SHP77 (cell line): Measurements from ENCODE around the gene MROH9.

Experiments
- DNase-seq, 2 experiments: peaks; one replicate each; lab custom pipeline; 2025; lab: John Stamatoyannopoulos, UW

MROH9 gene

DNA sequence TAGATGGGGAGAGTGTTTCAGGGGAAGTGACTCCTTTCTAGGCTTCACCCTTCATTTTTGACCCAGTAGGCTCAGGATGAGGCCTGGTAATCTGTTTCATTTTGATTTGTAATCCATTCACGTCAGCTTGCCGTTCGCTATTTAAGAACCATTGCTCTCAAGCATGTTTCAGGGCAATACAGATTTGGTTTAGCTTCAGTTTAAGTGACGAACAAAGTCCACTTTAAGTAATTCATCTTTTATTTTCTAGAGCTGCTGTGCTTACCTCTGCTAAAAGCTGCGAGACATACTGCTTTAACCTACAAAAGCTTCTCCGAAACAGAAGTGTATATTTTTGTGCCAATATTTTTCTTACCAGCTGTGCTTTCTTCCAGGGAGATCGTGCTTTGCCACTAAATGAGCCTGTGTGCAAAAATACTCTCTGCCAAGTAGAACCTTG lies 146.4 kb downstream of the MROH9 start:
- no peak for DNase-seq

DNA sequence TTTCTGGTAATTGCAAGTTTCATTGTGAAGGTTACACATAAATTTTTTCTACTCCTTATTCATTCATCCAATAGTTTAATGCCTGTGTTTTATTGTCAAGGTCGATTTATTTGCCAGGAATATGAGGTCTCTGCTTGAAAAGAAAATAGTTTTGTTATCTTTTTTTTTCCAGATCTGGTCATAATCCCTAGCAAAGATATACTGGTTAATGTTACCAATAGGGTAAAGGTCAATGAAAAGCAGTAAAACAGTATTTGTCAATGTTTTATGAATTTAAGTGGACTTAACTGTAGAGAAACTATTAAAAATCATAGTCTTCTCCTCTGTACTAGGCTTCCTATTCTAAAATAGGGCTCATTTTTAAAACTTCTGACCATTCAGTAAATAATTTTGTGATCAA lies 147.3 kb downstream of the MROH9 start:
- no peak for DNase-seq

DNA sequence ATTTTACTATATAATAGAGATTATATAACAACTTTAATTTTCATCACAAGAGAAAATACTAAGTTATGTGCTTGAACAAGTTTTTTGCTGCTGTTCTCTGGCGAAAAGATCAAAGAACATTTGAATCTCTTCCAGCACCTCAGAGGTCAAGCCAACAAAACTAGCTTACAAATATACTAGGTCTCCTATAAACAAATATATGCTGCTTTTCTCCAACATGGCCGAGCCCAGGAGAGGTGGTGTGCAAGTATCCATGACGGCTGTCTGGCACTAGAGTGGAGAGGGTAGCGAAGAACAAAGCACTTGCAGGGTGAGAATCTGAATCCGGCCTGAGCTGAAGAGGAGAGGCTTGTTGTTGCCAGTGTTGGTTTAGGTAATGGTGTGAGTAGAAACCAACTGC lies 147.9 kb downstream of the MROH9 start:
- DNase-seq: no peak

DNA sequence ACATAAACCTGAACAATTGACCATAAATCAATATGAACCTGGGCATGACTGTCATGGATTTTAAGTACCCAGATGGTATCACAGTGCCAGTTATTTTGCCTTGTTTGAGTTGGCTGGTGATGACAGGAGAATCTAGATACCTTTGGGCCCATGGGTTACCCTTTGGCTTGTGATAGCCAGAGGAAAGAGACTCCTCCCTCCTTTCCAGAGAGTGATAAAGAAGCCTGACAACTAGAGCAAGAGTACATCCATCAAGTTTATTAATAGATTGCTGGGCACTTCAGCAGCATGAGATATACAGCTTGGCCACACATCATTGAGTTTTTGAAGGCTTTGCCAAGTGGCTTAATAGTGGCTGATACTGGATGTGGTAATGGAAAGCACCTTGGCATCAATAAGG lies 148.8 kb downstream of the MROH9 start:
- no peak for DNase-seq

DNA sequence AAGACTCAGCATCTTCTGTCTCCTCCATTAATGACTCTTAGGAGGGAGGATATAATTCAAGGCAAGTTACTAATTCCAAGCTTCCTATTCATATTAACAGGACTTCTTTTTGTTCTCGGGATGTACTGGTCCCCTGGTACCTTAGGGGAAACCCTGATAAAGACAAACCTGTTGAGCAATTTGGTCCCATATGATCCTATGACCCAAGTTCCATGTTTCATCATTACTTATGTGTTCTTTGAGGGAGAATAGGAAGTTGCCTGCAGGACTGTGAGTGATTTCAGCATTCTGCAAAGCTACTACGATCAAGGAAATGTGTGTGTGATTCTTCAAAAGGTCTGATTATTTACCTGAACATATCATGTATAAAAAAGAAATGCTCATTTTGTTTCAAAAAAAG lies 149.5 kb downstream of the MROH9 start:
- no peak for DNase-seq

DNA sequence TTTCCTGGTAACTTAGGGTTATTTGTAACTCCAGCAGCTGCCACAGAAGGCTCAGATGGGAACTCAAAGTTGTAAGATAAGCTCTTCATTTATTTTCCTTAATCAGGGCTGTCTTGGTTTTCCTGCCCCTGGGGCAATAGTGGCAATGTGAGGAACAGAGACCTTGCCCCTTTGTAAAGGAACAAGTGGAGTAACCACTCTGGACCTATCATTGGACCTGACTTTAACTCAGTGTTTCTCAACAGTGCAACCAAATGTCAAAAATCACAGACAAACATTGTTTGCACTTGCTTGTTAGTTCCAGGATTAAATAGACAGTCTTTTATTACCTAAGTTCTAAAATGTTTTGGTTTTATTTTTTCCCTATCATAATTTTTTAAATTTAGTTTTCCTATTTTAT lies 152.6 kb downstream of the MROH9 start:
- no peak for DNase-seq

DNA sequence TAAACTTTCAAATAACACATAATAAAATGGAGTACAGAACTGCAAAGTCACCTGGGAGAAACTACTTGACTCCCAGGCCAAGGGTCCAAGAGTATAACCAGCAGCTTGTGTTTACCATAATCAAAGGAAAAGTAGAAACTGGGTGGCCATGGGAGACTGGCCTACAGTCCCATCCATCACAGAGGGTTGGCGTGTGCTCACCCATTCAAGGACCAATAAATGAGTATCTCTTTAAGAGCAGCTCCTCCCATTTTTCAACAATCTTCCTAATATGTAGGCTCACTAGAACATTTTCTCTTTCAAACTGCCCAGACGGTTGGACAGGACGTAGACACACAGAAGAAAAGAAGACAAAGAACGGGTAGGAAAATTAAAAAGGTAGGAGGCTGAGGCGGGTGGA lies 155.3 kb downstream of the MROH9 start, which contains the start of gene FMO3:
TSS of gene FMO3 (plus strand) at position 302 of the 400 bp plus-strand sequence. CDS start 1,754 bp downstream, outside the sequence.
- DNase-seq: no peak

DNA sequence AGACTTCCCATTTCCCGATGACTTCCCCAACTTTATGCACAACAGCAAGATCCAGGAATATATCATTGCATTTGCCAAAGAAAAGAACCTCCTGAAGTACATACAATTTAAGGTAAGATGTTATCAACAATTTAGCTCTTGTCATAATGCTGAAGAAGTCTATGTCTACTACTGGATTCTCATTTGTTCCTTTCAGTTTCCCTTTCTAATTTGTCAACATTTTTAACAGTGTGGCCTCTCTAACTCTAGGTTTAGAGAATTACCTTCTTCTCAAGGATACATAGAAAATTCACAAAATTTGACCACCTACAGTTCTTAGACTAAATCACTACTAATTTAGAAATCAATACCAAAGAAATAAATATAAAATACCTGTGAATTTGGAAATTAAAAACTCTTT lies 168.5 kb downstream of the MROH9 start:
- DNase-seq: no peak

DNA sequence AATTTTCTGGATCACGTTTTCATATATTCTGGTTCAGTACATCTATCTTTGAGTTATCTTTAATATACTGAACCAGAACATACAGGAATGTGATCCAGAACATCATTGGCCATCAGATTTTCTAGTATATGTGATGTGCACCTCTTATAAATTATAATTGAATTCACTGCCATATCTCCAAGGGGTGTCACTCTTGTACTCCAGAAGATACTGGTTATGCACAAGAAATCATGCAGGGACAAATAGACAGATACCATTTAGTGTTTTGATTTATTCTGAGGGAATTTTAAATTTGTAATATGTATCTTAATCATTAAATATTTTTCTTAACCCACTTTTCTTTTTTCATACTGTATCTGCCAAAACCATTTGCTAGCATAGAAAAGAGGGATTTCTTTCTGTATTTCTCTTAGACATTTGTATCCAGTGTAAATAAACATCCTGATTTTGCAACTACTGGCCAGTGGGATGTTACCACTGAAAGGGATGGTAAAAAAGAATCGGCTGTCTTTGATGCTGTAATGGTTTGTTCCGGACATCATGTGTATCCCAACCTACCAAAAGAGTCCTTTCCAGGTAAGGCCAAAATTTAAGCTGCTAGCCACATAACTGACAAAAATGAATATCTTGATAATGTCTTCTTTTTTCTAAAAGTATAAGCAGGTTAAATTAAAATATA lies 172.1 kb downstream of the MROH9 start:
- DNase-seq: no peak

DNA sequence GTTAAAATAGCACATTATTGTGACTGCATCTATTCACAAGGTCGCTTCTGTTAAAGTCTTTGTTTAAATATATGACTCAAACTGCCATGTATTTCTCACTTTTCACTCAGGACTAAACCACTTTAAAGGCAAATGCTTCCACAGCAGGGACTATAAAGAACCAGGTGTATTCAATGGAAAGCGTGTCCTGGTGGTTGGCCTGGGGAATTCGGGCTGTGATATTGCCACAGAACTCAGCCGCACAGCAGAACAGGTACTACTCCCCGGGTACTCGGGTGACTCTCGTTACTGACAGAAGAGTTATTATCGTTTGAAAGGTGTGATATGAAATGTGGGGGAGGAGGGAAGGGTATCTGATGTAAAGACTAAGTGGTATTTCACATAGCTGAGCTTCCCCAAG lies 172.6 kb downstream of the MROH9 start:
- DNase-seq: no peak

DNA sequence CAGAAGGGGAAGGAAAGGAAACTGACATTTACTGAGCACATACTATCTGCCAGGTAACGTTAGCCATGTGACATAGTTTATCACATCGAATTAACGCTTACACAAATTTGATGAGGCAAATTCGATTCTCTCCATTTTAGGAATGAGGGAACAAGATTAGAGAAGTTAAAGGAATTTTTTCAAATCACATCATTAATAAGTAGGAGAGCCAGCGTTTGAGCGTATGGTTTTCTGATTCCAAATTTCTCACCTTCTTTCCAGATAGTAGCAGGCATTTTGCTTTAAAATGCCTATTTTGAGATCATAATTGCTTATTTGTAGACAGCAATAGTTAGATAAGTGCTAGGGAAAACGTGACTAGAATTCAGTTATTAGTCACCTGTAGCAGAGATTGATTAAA lies 174.6 kb downstream of the MROH9 start:
- DNase-seq: no peak

DNA sequence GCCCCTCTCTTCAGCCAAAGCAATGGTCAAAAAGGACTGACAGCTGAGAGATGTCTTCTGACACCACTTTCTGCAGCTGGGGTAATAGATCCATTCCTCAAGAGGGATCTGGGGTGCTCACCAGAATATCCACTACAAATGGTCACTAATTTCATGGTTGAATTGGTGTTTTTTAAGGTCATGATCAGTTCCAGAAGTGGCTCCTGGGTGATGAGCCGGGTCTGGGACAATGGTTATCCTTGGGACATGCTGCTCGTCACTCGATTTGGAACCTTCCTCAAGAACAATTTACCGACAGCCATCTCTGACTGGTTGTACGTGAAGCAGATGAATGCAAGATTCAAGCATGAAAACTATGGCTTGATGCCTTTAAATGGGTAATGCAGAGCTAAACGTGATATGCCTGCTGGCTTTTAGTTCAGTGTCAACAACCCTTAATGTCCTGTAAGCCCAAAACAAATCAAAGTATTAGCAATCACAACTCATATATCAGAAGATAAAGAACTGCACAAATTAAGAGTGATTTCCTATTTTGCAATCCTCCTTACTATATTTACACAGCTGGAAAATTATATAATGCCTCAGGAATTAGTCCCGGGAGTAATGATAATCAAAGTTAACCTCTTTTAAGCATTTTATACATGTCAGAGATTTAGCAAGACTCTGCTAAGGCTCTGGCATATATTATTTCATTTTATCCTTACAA lies 175.4 kb downstream of the MROH9 start:
- no peak for DNase-seq

DNA sequence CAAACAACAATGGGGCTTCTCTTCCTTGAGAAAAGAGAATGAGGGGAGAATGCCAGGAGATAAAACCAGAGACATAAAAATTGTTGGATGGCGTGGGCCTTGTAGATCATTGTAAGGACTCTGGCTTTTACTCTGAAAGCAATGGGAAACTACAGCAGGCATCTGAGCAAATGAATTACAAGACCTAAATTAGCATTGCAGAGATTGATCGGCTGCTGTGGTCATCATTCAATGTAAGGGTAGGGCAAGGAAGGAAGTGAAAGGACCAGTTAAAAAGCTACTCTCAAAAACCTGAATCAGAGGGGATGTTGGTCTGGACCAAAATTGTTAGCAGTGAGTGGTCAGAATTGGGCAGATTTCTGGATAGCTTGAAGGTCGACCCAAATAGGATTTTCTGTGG lies 176.8 kb downstream of the MROH9 start:
- DNase-seq: no peak

DNA sequence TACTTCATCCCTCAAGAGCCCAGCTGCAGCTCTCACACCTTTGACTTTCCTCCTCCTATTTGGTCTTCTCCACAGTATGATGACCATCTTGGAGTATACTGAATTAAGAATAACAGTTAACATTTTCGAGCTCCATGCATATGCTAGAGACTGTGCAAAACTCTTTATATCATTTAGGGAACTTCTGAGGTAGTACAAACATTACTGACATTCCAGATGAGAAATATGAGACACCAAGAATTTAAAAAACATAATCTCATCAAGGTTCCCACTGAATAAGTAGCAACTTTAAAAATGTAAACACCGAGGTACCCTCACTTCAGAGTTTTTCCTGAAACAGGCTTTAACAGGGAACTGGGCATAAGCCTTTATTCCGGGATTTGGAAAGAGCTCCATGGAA lies 178.0 kb downstream of the MROH9 start:
- DNase-seq: no peak
